A549 (cell line): Measurements from ENCODE around the gene FADS1. TPM values are rescaled to one million over a fixed set of nuclear protein-coding genes. Genes with fewer than 3 reads are reported as not detected.

ENCODE experiments used
- ATAC-seq, 2 experiments: fragments of 200-7000 bp in 1 of 2; fragments of >200 bp in 1 of 2; cut with Nextera tagmentation in 1 of 2; cut with Tn5 transposase in 1 of 2; 3 replicates each; pipeline versions ENCODE4 v1.8.0 to v1.9.1; 2018 to 2020; ENCODE audit warnings: mild to moderate bottlenecking in 1 of 2, moderate library complexity in 1 of 2
- CTCF ChIA-PET: fragments of 300-600 bp; sonication (Branson Sonifier 250); formaldehyde crosslinking; extraction: SDS; loops from one replicate; lab custom pipeline; 2021; ENCODE audit warnings: antibody characterized with exemption, inconsistent platforms; lab: Yijun Ruan, JAX
- POLR2A ChIA-PET: fragments of 350-600 bp; formaldehyde crosslinking; extraction: SDS; loops from one replicate; lab custom pipeline; 2021; ENCODE audit warnings: antibody characterized with exemption, inconsistent platforms; lab: Yijun Ruan, JAX
- DNase-seq, 2 experiments: peaks; one replicate each; pipeline versions ENCODE4 v3.0.0 to v3.0.0-alpha.2; 2011 to 2016; ENCODE audit warnings: low read depth in 1 of 2, low spot score in 1 of 2
- FAIRE-seq: peaks from 2 replicates; lab custom pipeline; 2011; peaks lifted over from hg19 to GRCh38; lab: Jason Lieb, UNC
- H3K27ac ChIP-seq, 2 experiments: fragments of >200 bp; sonication (Bioruptor Twin); formaldehyde crosslinking; 3 replicates each; pipeline ENCODE4 v1.5.1; 2016 to 2017
- H3K4me1 ChIP-seq: fragments of >200 bp; sonication (Bioruptor Twin); formaldehyde crosslinking; 3 replicates; pipeline ENCODE4 v1.6.1; 2016
- H3K4me2 ChIP-seq: fragments of >200 bp; sonication (Bioruptor Twin); formaldehyde crosslinking; 3 replicates; pipeline ENCODE4 v1.6.1; 2016
- H3K4me3 ChIP-seq: fragments of >200 bp; sonication (Bioruptor Twin); formaldehyde crosslinking; 3 replicates; pipeline ENCODE4 v1.5.1; 2016
- H3K9me3 ChIP-seq: fragments of >200 bp; sonication (Bioruptor Twin); formaldehyde crosslinking; 3 replicates; pipeline ENCODE4 v1.6.1; 2016
- ATOH8 ChIP-seq: fragments of 250-450 bp; sonication (Bioruptor Pico); IDR thresholded peaks from 2 replicates; pipeline ENCODE4 v1.5.0; 2020; ENCODE audit warnings: low read depth, mild to moderate bottlenecking, moderate library complexity
- CEBPB ChIP-seq, 2 experiments: fragments of >200 bp in 1 of 2; sonication (Bioruptor Twin) in 1 of 2; formaldehyde crosslinking in 1 of 2; IDR thresholded peaks; 2 replicates each; pipeline ENCODE4 v1.6.1; 2012 to 2016
- E2F6 ChIP-seq: IDR thresholded peaks from 2 replicates; pipeline ENCODE4 v1.6.1; 2012; ENCODE audit warnings: low read depth, borderline replicate concordance
- EHF ChIP-seq: fragments of 250-450 bp; sonication (Bioruptor Pico); IDR thresholded peaks from 2 replicates; pipeline ENCODE4 v1.5.0; 2020; ENCODE audit warnings: mild to moderate bottlenecking
- EHMT2 ChIP-seq: fragments of 200-600 bp; sonication (generic); IDR thresholded peaks from 2 replicates; pipeline ENCODE4 v1.6.1; 2016; ENCODE audit warnings: antibody characterized with exemption, low read depth, mild to moderate bottlenecking, moderate library complexity
- ELK1 ChIP-seq: fragments of 150-350 bp; IDR thresholded peaks from 2 replicates; pipeline ENCODE4 v1.6.1; 2014; ENCODE audit warnings: low read depth, mild to moderate bottlenecking, low read length
- ESRRA ChIP-seq: fragments of 150-350 bp; IDR thresholded peaks from 2 replicates; pipeline ENCODE4 v1.6.1; 2014; ENCODE audit warnings: mild to moderate bottlenecking, low read length, borderline replicate concordance
- FOSB ChIP-seq: fragments of 250-450 bp; sonication (Bioruptor Pico); IDR thresholded peaks from 2 replicates; pipeline ENCODE4 v1.5.0; 2020; ENCODE audit warnings: mild to moderate bottlenecking, moderate library complexity
- FOSL2 ChIP-seq, 2 experiments: fragments of 450-650 bp in 1 of 2; fragments of >200 bp in 1 of 2; sonication (Bioruptor Twin) in 1 of 2; formaldehyde crosslinking; IDR thresholded peaks; 2 replicates each; pipeline versions ENCODE4 v1.5.0 to v1.6.1; 2016 to 2020; ENCODE audit warnings: mild to moderate bottlenecking in 1 of 2, moderate library complexity in 1 of 2
- HDAC2 ChIP-seq: fragments of 200-600 bp; sonication (generic); IDR thresholded peaks from 2 replicates; pipeline ENCODE4 v1.6.1; 2016
- HOXA7 ChIP-seq: fragments of 250-450 bp; sonication (Bioruptor Pico); IDR thresholded peaks from 2 replicates; pipeline ENCODE4 v1.5.0; 2020; ENCODE audit warnings: mild to moderate bottlenecking, moderate library complexity
- HOXB5 ChIP-seq: fragments of 250-450 bp; sonication (Bioruptor Pico); IDR thresholded peaks from 2 replicates; pipeline ENCODE4 v1.5.0; 2020; ENCODE audit warnings: mild to moderate bottlenecking, moderate library complexity
- MAX ChIP-seq: IDR thresholded peaks from 2 replicates; pipeline ENCODE4 v1.6.1; 2012
- NR3C1 ChIP-seq: fragments of >200 bp; sonication (Bioruptor Twin); formaldehyde crosslinking; IDR thresholded peaks from 3 replicates; pipeline ENCODE4 v1.6.1; 2017
- PHF8 ChIP-seq: fragments of 200-600 bp; sonication (generic); IDR thresholded peaks from 2 replicates; pipeline ENCODE4 v1.6.1; 2016; ENCODE audit warnings: low read depth, mild to moderate bottlenecking, antibody characterized with exemption, moderate library complexity, borderline replicate concordance
- RAD21 ChIP-seq, 2 experiments: fragments of >200 bp in 1 of 2; sonication (Bioruptor Twin) in 1 of 2; formaldehyde crosslinking in 1 of 2; IDR thresholded peaks in 1 of 2; conservative IDR thresholded peaks in 1 of 2; 2 replicates in 1 of 2; 3 replicates in 1 of 2; pipeline ENCODE4 v1.6.1; 2012 to 2018; ENCODE audit warnings: inconsistent platforms in 1 of 2
- RNF2 ChIP-seq: fragments of 200-600 bp; sonication (generic); IDR thresholded peaks from 2 replicates; pipeline ENCODE4 v1.6.1; 2016; ENCODE audit warnings: low read depth, mild to moderate bottlenecking, antibody characterized with exemption, moderate library complexity, borderline replicate concordance
- SMC3 ChIP-seq: fragments of >200 bp; sonication (Bioruptor Twin); formaldehyde crosslinking; IDR thresholded peaks from 3 replicates; pipeline ENCODE4 v1.6.1; 2018; ENCODE audit warnings: inconsistent platforms
- TP53 ChIP-seq: fragments of 250-450 bp; sonication (Bioruptor Pico); IDR thresholded peaks from 2 replicates; pipeline ENCODE4 v1.5.0; 2021; ENCODE audit warnings: mild to moderate bottlenecking, moderate library complexity
- ZFP36 ChIP-seq: fragments of 450-650 bp; IDR thresholded peaks from 2 replicates; pipeline ENCODE4 v1.6.1; 2014; ENCODE audit warnings: borderline replicate concordance; ENCODE audit not compliant: partially characterized antibody
- ZNF302 ChIP-seq: fragments of 250-450 bp; sonication (Bioruptor Pico); IDR thresholded peaks from 2 replicates; pipeline ENCODE4 v1.9.0; 2021; ENCODE audit warnings: inconsistent platforms, mild to moderate bottlenecking, moderate library complexity
- ZSCAN20 ChIP-seq: fragments of 250-450 bp; sonication (Bioruptor Pico); IDR thresholded peaks from 2 replicates; pipeline ENCODE4 v1.8.0; 2022; ENCODE audit warnings: mild to moderate bottlenecking, moderate library complexity
- WGBS: methylation state at CpG from one replicate; pipeline ENCODE4 v1.1.6; 2017; ENCODE audit errors: missing lambda C conversion rate; 5-methylcytosine and 5-hydroxymethylcytosine counted together
- polyA plus RNA-seq, 4 experiments: library from polyadenylated mRNA; depleted of rRNA in 3 of 4; stranded (reverse); fragments of >200 nt; fragmentation: RNase III in 1 of 4; extraction: RNeasy Plus Mini Kit Qiagen cat#74134 plus additional on column Dnase treatment in 1 of 4; gene quantifications; 2 replicates in 3 of 4; 3 replicates in 1 of 4; pipeline ENCODE4 v1.2.3, GENCODE V29; 2011 to 2017

Gene FADS1
- polyA plus RNA-seq, 2 of the 4 experiments (the other 2 are of a cell fraction) = 163 to 205 TPM

- ATAC-seq = no peak
- Histone ChIP-seq H3K27ac (no peak overlapping the region), H3K4me2 (no peak overlapping the region; the same call in 2 of the 3 replicates), H3K4me3 (no peak overlapping the region), H3K9me3 (no peaks in the 10 kb centered on the region), H3K4me1 (peaks cover 68% of the 10 kb centered on the region)
- 93% methylated on average over 11 of the region's 11 CpGs for WGBS
- CTCF ChIA-PET = interaction anchor here (1.5 to 1.6 kb wide), 2 partner anchors 16 to 276 kb away, joined by 3 to 4 read pairs; partner anchors contain the start of gene FADS1
- no peak for FAIRE-seq
- DNase-seq = no peak
- TF ChIP-seq HDAC2 (no peak), CEBPB (IDR thresholded peaks at IDR 0.05) (no peak), RAD21 (conservative IDR thresholded peaks at IDR 0.05 in 1 of 2, IDR thresholded peaks at IDR 0.05 in 1 of 2) (no peak), SMC3 (no peak), ATOH8 (CRISPR knock-in tag) (no peak), FOSB (CRISPR knock-in tag) (no peak), ESRRA (no peak), HOXB5 (no peak), NR3C1 (no peak), EHMT2 (no peak), FOSL2 (IDR thresholded peaks at IDR 0.05) (no peak), FOSL2 (CRISPR knock-in tag; IDR thresholded peaks at IDR 0.05) (no peak), ZNF302 (no peak)
- POLR2A ChIA-PET = interaction anchor here (0.6 kb wide), 1 partner anchor 278 kb away, joined by 3 read pairs; no protein-coding TSS in a partner anchor
Observed at GRCh38 chr11:61833471-61833870, 16.7 kb upstream of the FADS1 start.

- WGBS = 81% methylated on average over 7 of the region's 7 CpGs
- Histone ChIP-seq H3K4me1 (peaks cover 68% of the 10 kb centered on the region), H3K9me3 (no peaks in the 10 kb centered on the region), H3K4me3 (no peak overlapping the region), H3K27ac (no peak overlapping the region), H3K4me2 (no peak overlapping the region)
- DNase-seq (no peak), FAIRE-seq (no peak), ATAC-seq (no peak)
- ChIA-PET POLR2A (interaction anchor here (0.6 kb wide), 1 partner anchor 279 kb away, joined by 3 read pairs; no protein-coding TSS in a partner anchor), CTCF (interaction anchor here (1.0 to 5.6 kb wide), 3 partner anchors 35 to 249 kb away, joined by 4 to 51 read pairs (median 5); no protein-coding TSS in a partner anchor)
- no peak for TF ChIP-seq EHF (CRISPR knock-in tag)
- no peak for TF ChIP-seq ESRRA
- TF ChIP-seq PHF8 = no peak
- no peak for TF ChIP-seq ELK1
- no peak for TF ChIP-seq MAX
- TF ChIP-seq HOXA7 (CRISPR knock-in tag) = no peak
- no peak for TF ChIP-seq NR3C1
- TF ChIP-seq ZSCAN20 (CRISPR knock-in tag) = no peak
- TF ChIP-seq E2F6 = no peak
- TF ChIP-seq ZFP36 = no peak
- no peak for TF ChIP-seq TP53 (CRISPR knock-in tag)
- no peak for TF ChIP-seq RNF2
Observed at GRCh38 chr11:61832754-61833153, 16.0 kb upstream of the FADS1 start.
